Nephron (organoid): ENCODE data around the gene TCERG1L.

Experiments used
- H3K27ac Mint-ChIP-seq, 3 experiments: 2 replicates each; pipeline ENCODE4 v1.8.0; 2020; ENCODE audit warnings: mixed read lengths in 3 of 3, mild to moderate bottlenecking in 2 of 3, moderate library complexity in 1 of 3
- H3K27me3 Mint-ChIP-seq: 2 replicates; pipeline ENCODE4 v1.8.0; 2021; ENCODE audit warnings: low read depth, mild to moderate bottlenecking, moderate library complexity, mixed read lengths
- H3K36me3 Mint-ChIP-seq: 2 replicates; pipeline ENCODE4 v1.8.0; 2020; ENCODE audit warnings: low read depth, mixed read lengths
- H3K4me1 Mint-ChIP-seq: 2 replicates; pipeline ENCODE4 v1.8.0; 2020; ENCODE audit warnings: mixed read lengths
- H3K4me3 Mint-ChIP-seq, 3 experiments: 2 replicates each; pipeline ENCODE4 v1.8.0; 2020; ENCODE audit warnings: mild to moderate bottlenecking in 3 of 3, mixed read lengths in 3 of 3, moderate library complexity in 2 of 3
- H3K9me3 Mint-ChIP-seq: 2 replicates; pipeline ENCODE4 v1.8.0; 2020; ENCODE audit warnings: mixed read lengths
- CTCF ChIP-seq, 3 experiments: fragments of 200-600 bp; sonication (generic); IDR thresholded peaks; one replicate each; pipeline ENCODE4 v1.5.0; 2021; ENCODE audit warnings: antibody characterized with exemption in 3 of 3; ENCODE audit not compliant: unreplicated experiment in 3 of 3

The TCERG1L gene

DNA sequence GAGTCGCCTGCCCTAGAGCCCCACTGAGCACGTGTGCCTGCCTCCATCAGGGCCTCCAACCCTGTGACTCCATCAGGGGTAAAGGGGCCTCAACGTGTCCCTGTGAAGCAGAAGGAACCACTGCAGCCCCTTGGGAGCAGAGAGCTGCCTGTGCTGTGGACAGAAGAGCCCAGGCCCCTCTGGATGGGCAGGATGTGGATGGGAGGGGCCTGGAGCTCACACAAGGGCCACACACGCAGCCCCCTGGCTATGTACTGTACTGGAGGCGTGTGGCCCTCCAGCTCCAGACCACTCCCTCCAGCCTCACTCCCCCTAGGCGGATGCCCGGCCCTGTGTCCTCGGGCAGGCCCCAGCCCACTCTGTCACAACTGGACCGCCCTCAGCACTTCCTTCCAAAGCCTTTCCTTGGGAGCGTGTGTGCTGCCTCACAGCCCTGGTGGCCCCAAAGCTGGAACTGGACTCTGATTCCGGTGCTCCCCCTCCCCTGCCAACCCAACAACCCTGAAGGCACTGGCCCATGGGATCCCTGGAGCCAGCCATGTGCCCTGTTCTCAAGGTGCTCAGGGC is 238.0 kb downstream of the TCERG1L start:
- no peak for TF ChIP-seq CTCF (IDR thresholded peaks at IDR 0.05; ENCODE audit: unreplicated experiment in 3 of 3)
- H3K27me3 Mint-ChIP-seq, result peaks cover 20% of the 10 kb centered on the region
- no peaks in the 10 kb centered on the region for H3K9me3 Mint-ChIP-seq
- no peak overlapping the region for H3K27ac Mint-ChIP-seq
- H3K36me3 Mint-ChIP-seq, result no peaks in the 10 kb centered on the region
- no peaks in the 10 kb centered on the region for H3K4me1 Mint-ChIP-seq
- no peak overlapping the region for H3K4me3 Mint-ChIP-seq

DNA sequence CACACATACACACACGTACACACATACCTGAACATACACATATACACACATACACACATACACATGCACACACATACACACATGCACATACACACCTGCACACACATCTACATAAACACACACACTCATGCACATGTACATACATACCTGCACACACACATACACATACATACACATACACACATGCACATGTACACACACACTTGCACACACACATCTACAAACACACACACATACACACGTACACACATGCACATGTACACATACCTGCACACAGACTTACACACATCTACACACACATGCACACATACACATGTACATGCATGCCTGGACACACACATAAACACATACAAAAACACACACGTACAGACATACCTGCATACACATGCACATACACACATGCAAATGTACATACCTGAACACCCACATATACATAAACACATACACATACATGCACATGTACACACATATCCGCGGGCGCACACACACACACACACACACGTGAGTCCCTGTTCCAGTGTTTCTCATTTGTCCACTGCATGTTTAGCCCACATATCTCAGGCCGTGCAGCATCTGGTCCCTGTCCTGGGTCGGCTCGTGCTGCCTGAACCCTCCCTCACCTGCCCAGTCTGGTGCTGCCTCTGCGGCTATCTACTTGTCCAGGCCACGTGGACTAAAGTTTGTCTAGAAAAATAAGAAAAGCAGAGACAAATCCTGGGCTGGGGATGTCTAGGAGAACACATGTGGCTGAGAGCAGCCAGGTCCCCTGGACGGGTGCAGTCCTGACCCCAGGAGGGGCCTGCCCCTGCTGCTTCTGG is 238.7 kb downstream of the TCERG1L start:
- H3K27me3 Mint-ChIP-seq, result peaks cover 21% of the 10 kb centered on the region

GRCh38 chr10:131071721-131072120 is 239.8 kb downstream of the TCERG1L start:
- Mint-ChIP-seq H3K36me3 (no peaks in the 10 kb centered on the region), H3K27me3 (peaks cover 21% of the 10 kb centered on the region), H3K27ac (no peak overlapping the region), H3K9me3 (no peaks in the 10 kb centered on the region), H3K4me3 (no peak overlapping the region), H3K4me1 (no peaks in the 10 kb centered on the region)
- no peak for TF ChIP-seq CTCF (IDR thresholded peaks at IDR 0.05; ENCODE audit: unreplicated experiment in 3 of 3)

More for the DNA sequence above, 238.7 kb downstream of the TCERG1L start:
- Mint-ChIP-seq H3K4me1 (no peaks in the 10 kb centered on the region), H3K36me3 (no peaks in the 10 kb centered on the region), H3K4me3 (no peak overlapping the region), H3K9me3 (no peaks in the 10 kb centered on the region), H3K27ac (no peak overlapping the region)
- no peak for TF ChIP-seq CTCF (IDR thresholded peaks at IDR 0.05; ENCODE audit: unreplicated experiment in 3 of 3)

GRCh38 chr10:131070856-131071255 is 240.7 kb downstream of the TCERG1L start:
- TF ChIP-seq CTCF (IDR thresholded peaks at IDR 0.05; ENCODE audit: unreplicated experiment in 3 of 3), result no peak
- H3K9me3 Mint-ChIP-seq, result no peaks in the 10 kb centered on the region
- H3K36me3 Mint-ChIP-seq, result no peaks in the 10 kb centered on the region
- no peaks in the 10 kb centered on the region for H3K4me1 Mint-ChIP-seq
- peaks cover 23% of the 10 kb centered on the region for H3K27me3 Mint-ChIP-seq
- H3K27ac Mint-ChIP-seq, result no peak overlapping the region
- no peak overlapping the region for H3K4me3 Mint-ChIP-seq

- Mint-ChIP-seq H3K27me3 (peaks cover 23% of the 10 kb centered on the region), H3K27ac (no peak overlapping the region), H3K4me1 (no peaks in the 10 kb centered on the region), H3K4me3 (no peak overlapping the region), H3K36me3 (no peaks in the 10 kb centered on the region), H3K9me3 (no peaks in the 10 kb centered on the region)
- no peak for TF ChIP-seq CTCF (IDR thresholded peaks at IDR 0.05; ENCODE audit: unreplicated experiment in 3 of 3)
Observed at GRCh38 chr10:131068760-131069159, 242.8 kb downstream of the TCERG1L start.

- H3K27ac Mint-ChIP-seq, result no peak overlapping the region
- peaks cover 27% of the 10 kb centered on the region for H3K27me3 Mint-ChIP-seq
- no peaks in the 10 kb centered on the region for H3K36me3 Mint-ChIP-seq
- no peak for TF ChIP-seq CTCF (IDR thresholded peaks at IDR 0.05; ENCODE audit: unreplicated experiment in 3 of 3)
- no peaks in the 10 kb centered on the region for H3K9me3 Mint-ChIP-seq
- H3K4me1 Mint-ChIP-seq, result no peaks in the 10 kb centered on the region
- H3K4me3 Mint-ChIP-seq, result no peak overlapping the region
Observed at GRCh38 chr10:131068311-131068710, 243.2 kb downstream of the TCERG1L start.
